PC-9 (cell line): Measurements from ENCODE around the gene MYO18A.

Source experiments
- CTCF ChIP-seq: fragments of 200-600 bp; sonication (generic); conservative IDR thresholded peaks from 2 replicates; pipeline ENCODE4 v1.6.1; 2017; ENCODE audit warnings: mixed run types, antibody characterized with exemption, mild to moderate bottlenecking, moderate library complexity
- EZH2 ChIP-seq: fragments of 200-600 bp; sonication (generic); IDR thresholded peaks from 2 replicates; pipeline ENCODE4 v1.8.0; 2017; ENCODE audit warnings: antibody characterized with exemption, low read depth

GRCh38 chr17:29162082-29162908, 17.9 kb downstream of the MYO18A start:
- TF ChIP-seq CTCF (no peak), EZH2 (no peak)
